HepG2 (cell line): ENCODE results near the gene FNDC3A. TPM values are rescaled to one million over a fixed set of nuclear protein-coding genes. Genes with fewer than 3 reads are reported as not detected.

Experiments used
- ATAC-seq: fragments of 200-7000 bp; cut with Tn5 transposase; 3 replicates; pipeline ENCODE4 v1.9.1; 2020; ENCODE audit warnings: mild to moderate bottlenecking, moderate library complexity
- BruUV-seq: library from RNA; stranded (reverse); fragments of 400-500 nt; replicated peaks from 2 replicates; lab custom pipeline; 2021; lab: Mats Ljungman, UMichigan
- CTCF ChIA-PET: fragments of 300-600 bp; formaldehyde crosslinking; extraction: SDS; loops from one replicate; lab custom pipeline; 2021; ENCODE audit warnings: low total read pairs, inconsistent platforms, low intra/inter-chr PET ratio; lab: Yijun Ruan, JAX
- POLR2A ChIA-PET: fragments of 350-600 bp; sonication (Branson Sonifier 250); formaldehyde crosslinking; loops from one replicate; lab custom pipeline; 2020; ENCODE audit warnings: antibody characterized with exemption, inconsistent platforms; lab: Yijun Ruan, JAX
- DNase-seq: peaks from one replicate; pipeline ENCODE4 v3.0.0-alpha.2; 2015; ENCODE audit warnings: low spot score
- FAIRE-seq: peaks from 3 replicates; lab custom pipeline; 2011; peaks lifted over from hg19 to GRCh38; lab: Jason Lieb, UNC
- H2AFZ ChIP-seq: one replicate; pipeline ENCODE4 v1.6.1; 2011; ENCODE audit warnings: low read length, inconsistent platforms
- H3K27ac ChIP-seq: fragments of 300-600 bp; 3 replicates; pipeline ENCODE4 v1.8.0; 2011; ENCODE audit warnings: mixed run types, mild to moderate bottlenecking, mixed read lengths, low read length, inconsistent platforms; ENCODE audit not compliant: insufficient read depth; ENCODE audit errors: extremely low read length
- H3K27me3 ChIP-seq, 2 experiments: fragments of 200-600 bp in 1 of 2; 2 replicates in 1 of 2; 3 replicates in 1 of 2; pipeline versions ENCODE4 v1.6.0 to v1.8.0; 2011; ENCODE audit warnings: low read length in 2 of 2, mild to moderate bottlenecking in 2 of 2, moderate library complexity in 2 of 2, inconsistent platforms in 1 of 2; ENCODE audit not compliant: insufficient read depth in 2 of 2, control insufficient read depth in 1 of 2
- H3K36me3 ChIP-seq, 2 experiments: fragments of 200-600 bp in 1 of 2; replicated peaks in 1 of 2; 2 replicates in 1 of 2; 3 replicates in 1 of 2; pipeline versions ENCODE4 v1.5.1 to v1.8.0; 2011; ENCODE audit warnings: low read length in 2 of 2, inconsistent platforms in 1 of 2; ENCODE audit not compliant: insufficient read depth in 2 of 2, control insufficient read depth in 1 of 2
- H3K4me1 ChIP-seq: 2 replicates; pipeline ENCODE4 v1.5.1; 2012; ENCODE audit warnings: low read length, inconsistent platforms; ENCODE audit not compliant: insufficient read depth
- H3K4me2 ChIP-seq: 2 replicates; pipeline ENCODE4 v1.6.0; 2011; ENCODE audit warnings: low read depth, low read length, inconsistent platforms
- H3K4me3 ChIP-seq, 3 experiments: fragments of 200-600 bp in 1 of 3; sonication (generic), shearing (Covaris generic) in 1 of 3; replicated peaks in 1 of 3; 2 replicates each; pipeline ENCODE4 v1.5.1; 2011 to 2016; ENCODE audit warnings: low read length in 3 of 3, inconsistent platforms in 2 of 3, low read depth in 2 of 3, mild to moderate bottlenecking in 2 of 3, control low read depth in 1 of 3, mixed read lengths in 1 of 3; ENCODE audit not compliant: insufficient read depth in 1 of 3
- H3K79me2 ChIP-seq: one replicate; pipeline ENCODE4 v1.6.1; 2011; ENCODE audit warnings: low read length, inconsistent platforms; ENCODE audit not compliant: insufficient read depth
- H3K9ac ChIP-seq: 2 replicates; pipeline ENCODE4 v1.6.0; 2011; ENCODE audit warnings: mild to moderate bottlenecking, low read depth, low read length, inconsistent platforms; ENCODE audit not compliant: insufficient read depth
- H3K9me3 ChIP-seq: 2 replicates; pipeline ENCODE4 v1.5.1; 2012; ENCODE audit warnings: mild to moderate bottlenecking, low read length
- H4K20me1 ChIP-seq: 2 replicates; pipeline ENCODE4 v1.6.0; 2011; ENCODE audit warnings: inconsistent platforms, mild to moderate bottlenecking, low read length, moderate library complexity; ENCODE audit not compliant: insufficient read depth
- ESRRA ChIP-seq: sonication (generic); formaldehyde crosslinking; IDR thresholded peaks from 2 replicates; pipeline ENCODE4 v1.5.1; 2020; ENCODE audit warnings: mild to moderate bottlenecking, low read depth, missing genetic modification reagents
- HNF4A ChIP-seq: sonication (generic); formaldehyde crosslinking; IDR thresholded peaks from 2 replicates; pipeline ENCODE4 v1.4.0; 2020; ENCODE audit warnings: missing genetic modification reagents
- HNF4G ChIP-seq, 2 experiments: sonication (generic) in 1 of 2; formaldehyde crosslinking in 1 of 2; IDR thresholded peaks; 2 replicates each; pipeline versions ENCODE4 v1.4.0 to v1.6.1; 2011 to 2020; ENCODE audit warnings: borderline replicate concordance in 2 of 2, low read depth in 2 of 2, mild to moderate bottlenecking in 2 of 2, low read length in 1 of 2, missing genetic modification reagents in 1 of 2, moderate library complexity in 1 of 2
- PITX1 ChIP-seq: sonication (generic); formaldehyde crosslinking; IDR thresholded peaks from 2 replicates; pipeline ENCODE4 v1.5.1; 2020; ENCODE audit warnings: mild to moderate bottlenecking, missing genetic modification reagents
- POGZ ChIP-seq: sonication (generic); formaldehyde crosslinking; IDR thresholded peaks from 2 replicates; pipeline ENCODE4 v1.4.0; 2020; ENCODE audit warnings: mild to moderate bottlenecking, missing genetic modification reagents
- POLR2AphosphoS2 ChIP-seq: IDR thresholded peaks from 2 replicates; pipeline ENCODE4 v1.6.1; 2011; ENCODE audit warnings: low read depth, low read length, improper control_type of control experiment
- RARA ChIP-seq: IDR thresholded peaks from 2 replicates; pipeline ENCODE4 v1.6.1; 2016; ENCODE audit warnings: missing genetic modification reagents, missing compliant biosample characterization
- ZMYM4 ChIP-seq: sonication (generic); formaldehyde crosslinking; IDR thresholded peaks from 2 replicates; pipeline ENCODE4 v1.8.1; 2023; ENCODE audit warnings: mild to moderate bottlenecking, missing genetic modification reagents
- ZNF143 ChIP-seq: sonication (generic); formaldehyde crosslinking; IDR thresholded peaks from 2 replicates; pipeline ENCODE4 v1.4.0; 2020; ENCODE audit warnings: missing genetic modification reagents
- ZNF607 ChIP-seq: sonication (generic); formaldehyde crosslinking; IDR thresholded peaks from 2 replicates; pipeline ENCODE4 v1.5.1; 2020; ENCODE audit warnings: missing genetic modification reagents, mild to moderate bottlenecking, borderline replicate concordance
- WGBS: methylation state at CpG from one replicate; pipeline ENCODE4 v1.1.6; 2017; ENCODE audit warnings: low lambda C conversion rate; 5-methylcytosine and 5-hydroxymethylcytosine counted together
- in situ Hi-C: cut with HindIII; loops from 2 replicates; pipeline ENCODE4 v1.10.0; 2017; ENCODE audit warnings: low pct_unique_long_range_greater_than_20kb; ENCODE audit not compliant: extremely low pct_ligation_motif_present
- intact Hi-C: fragments of 100-400 bp; cut with micrococcal nuclease; formaldehyde crosslinking; loops from one replicate; pipeline ENCODE4 v1.10.0; 2022; ENCODE audit not compliant: unreplicated experiment
- polyA plus RNA-seq, 8 experiments: library from polyadenylated mRNA; depleted of rRNA in 3 of 8; stranded (reverse) in 7 of 8; unstranded in 1 of 8; fragments of >200 nt; fragmentation: Illumina TruSeq in 4 of 8; extraction: Trizol in 4 of 8; gene quantifications; 2 replicates each; pipeline versions ENCODE4 v1.2.1 to v1.2.3, GENCODE V29; 2011 to 2016; ENCODE audit warnings: low read depth in 4 of 8, missing spikeins in 1 of 8, mixed read lengths in 1 of 8; ENCODE audit not compliant: insufficient read depth in 1 of 8
- total RNA-seq, 5 experiments: library from RNA; depleted of rRNA; stranded (reverse); fragments of >200 nt; fragmentation: Illumina TruSeq; extraction: Trizol; gene quantifications; 2 replicates each; pipeline ENCODE4 v1.2.3, GENCODE V29; 2016; ENCODE audit warnings: low read depth in 1 of 5

Gene FNDC3A
- total and polyA plus RNA-seq, 2 of the 13 experiments (the other 11 are each of a cell fraction or from before 2014, with no cell fraction given): 36.7 to 39.3 TPM

DNA sequence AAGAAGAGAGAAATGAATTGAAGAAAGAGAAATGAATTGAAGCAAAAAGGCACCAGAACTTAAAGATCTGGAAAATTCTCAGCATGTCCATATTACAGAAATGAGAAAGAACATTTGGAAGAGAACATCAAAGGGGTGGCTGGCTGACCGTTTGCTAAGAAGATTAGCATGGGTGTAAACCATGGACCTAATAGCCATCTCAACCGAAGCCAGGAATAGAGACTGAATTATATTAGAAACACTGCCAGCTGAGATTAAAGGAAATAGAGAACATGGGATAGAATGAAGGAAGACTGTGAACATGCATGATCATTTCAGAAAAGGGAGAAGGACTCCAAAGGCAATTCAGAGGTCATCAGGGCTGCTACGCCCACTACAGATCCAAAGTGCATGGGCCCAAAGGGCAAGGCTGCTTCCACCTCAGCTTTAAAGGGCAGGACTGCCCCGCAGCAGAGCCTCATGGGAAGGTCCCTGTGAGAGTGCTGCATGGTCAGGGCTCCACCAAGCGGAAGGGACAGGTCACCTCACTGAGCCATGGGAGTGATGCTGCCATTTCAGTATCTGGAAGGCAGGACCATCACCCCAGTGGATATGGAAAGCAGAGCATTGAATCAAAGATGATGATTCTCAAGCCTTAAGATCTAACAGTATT is 23.1 kb downstream of the FNDC3A start:
- WGBS: 69% methylated on average over 3 of the region's 5 CpGs
- Histone ChIP-seq H2AFZ (no peak overlapping the region), H3K4me1 (peaks cover 17% of the 10 kb centered on the region), H4K20me1 (no peaks in the 10 kb centered on the region), H3K9ac (no peak overlapping the region), H3K9me3 (peaks cover 9% of the 10 kb centered on the region), H3K27me3 (no peaks in the 10 kb centered on the region), H3K36me3 (no peaks in the 10 kb centered on the region), H3K4me3 (no peak overlapping the region), H3K27ac (no peak overlapping the region), H3K4me2 (no peak overlapping the region), H3K79me2 (peaks cover 9% of the 10 kb centered on the region)
- BruUV-seq: no TSS peak
- DNase-seq (no peak), ATAC-seq (peak; percentile 59), FAIRE-seq (no peak)
- intact Hi-C loops (no loop called here), in situ Hi-C loops (no loop called here)
- ChIA-PET CTCF (no interaction called here), POLR2A (no interaction called here)
- TF ChIP-seq HNF4G (IDR thresholded peaks at IDR 0.05; ENCODE audit: borderline replicate concordance, low read depth, low read length) (0 out of 2 replicates have a peak, but pooled peaks have one; percentile 23), HNF4G (CRISPR knock-in tag; IDR thresholded peaks at IDR 0.05; ENCODE audit: borderline replicate concordance, low read depth) (no peak), ZNF607 (CRISPR knock-in tag) (no peak), PITX1 (CRISPR knock-in tag) (no peak), ZNF143 (peak; percentile 69), POGZ (peak; percentile 55; the same call in 1 of the 2 replicates), ESRRA (peak; percentile 81; the same call in 1 of the 2 replicates), POLR2AphosphoS2 (no peak), RARA (CRISPR knock-in tag) (0 out of 2 replicates have a peak, but pooled peaks have one; percentile 37), ZMYM4 (CRISPR knock-in tag) (peak; percentile 64), HNF4A (CRISPR knock-in tag) (peak; percentile 81)
